ENCODE results near the gene NDUFV3.
"Not testable (repeated sequence)": the region's sequence is repeated elsewhere in the genome, so short reads cannot be mapped to it uniquely, and the experiment has no call there.

The NDUFV3 gene

GRCh38 chr21:42937960-42938605 lies 45.0 kb downstream of the NDUFV3 start:
- no peak for DNase-seq

DNA sequence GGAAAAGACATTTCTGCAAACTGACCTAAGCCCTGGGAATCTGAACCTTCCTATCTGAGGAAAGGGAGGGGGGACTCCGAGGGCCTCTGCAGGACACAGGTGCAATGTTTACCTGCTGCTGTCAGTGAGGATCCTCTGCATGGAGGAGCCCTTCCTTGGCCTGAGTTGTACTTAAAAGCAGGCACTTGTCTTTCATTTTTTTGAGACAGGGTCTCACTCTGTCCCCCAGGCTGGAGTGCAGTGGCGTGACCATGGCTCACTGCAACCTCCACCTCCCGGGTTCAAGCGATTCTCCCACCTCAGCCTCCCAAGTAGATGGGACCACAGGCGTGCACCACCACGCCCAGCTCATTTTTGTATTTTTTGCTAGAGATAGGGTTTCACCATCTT lies 45.5 kb downstream of the NDUFV3 start:
- DNase-seq: not testable (repeated sequence)

DNA sequence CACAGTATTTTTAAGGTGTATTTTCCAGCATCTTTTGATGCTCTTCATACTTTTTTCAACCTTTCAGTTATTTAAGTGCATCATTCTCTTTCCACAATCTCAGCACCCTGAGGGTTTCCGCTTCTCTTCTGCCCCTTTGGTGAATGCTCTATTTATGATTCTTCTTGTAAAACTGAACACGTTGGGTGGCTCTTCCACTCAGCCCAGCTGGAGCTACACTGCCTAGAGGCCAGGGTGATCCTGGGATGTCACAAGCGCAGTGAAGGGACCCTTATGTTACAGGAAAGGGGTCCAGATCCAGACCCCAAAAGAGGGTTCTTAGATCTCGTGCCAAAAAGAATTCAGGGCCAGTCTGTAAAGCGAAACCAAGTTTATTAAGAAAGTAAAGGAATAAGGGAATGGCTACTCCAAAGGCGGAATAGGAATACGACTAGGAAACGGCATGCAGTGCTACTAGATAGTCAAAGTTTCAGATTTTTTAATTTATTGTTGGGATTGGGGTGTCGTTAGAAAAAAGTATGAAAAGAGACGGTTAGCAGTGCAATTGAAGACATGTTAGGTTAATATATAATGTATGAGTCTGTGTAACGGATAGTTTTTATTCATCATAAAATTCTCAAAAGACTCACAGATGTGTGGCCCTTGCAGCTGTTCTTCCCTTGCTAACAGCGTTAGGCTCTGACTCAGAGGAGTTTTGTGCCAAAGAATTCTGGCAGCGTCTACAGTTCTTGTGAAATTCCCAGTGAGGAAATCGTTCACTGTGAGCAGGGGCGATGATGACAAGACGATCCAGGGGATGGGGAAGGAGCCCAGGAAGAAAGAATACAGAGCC lies 46.7 kb downstream of the NDUFV3 start:
- DNase-seq: peak; percentile 3

DNA sequence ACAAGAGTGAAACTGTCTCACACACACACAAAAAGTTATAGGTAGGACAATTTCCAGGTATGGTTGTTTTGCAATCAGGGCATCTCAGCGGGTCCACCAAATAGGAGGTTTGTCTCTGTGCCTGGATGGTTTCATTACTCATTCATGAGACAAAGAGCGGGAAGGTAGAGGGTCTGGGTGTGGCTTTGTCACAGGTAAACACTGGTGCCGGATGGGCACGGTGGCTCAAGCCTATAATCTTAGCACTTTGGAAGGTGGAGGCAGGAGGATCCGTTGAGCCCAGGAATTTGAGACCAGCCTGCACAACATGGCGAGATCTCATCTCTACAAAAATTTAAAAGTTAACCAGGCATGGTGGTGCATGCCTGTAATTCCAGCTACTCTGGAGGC lies 48.6 kb downstream of the NDUFV3 start:
- DNase-seq: no peak

DNA sequence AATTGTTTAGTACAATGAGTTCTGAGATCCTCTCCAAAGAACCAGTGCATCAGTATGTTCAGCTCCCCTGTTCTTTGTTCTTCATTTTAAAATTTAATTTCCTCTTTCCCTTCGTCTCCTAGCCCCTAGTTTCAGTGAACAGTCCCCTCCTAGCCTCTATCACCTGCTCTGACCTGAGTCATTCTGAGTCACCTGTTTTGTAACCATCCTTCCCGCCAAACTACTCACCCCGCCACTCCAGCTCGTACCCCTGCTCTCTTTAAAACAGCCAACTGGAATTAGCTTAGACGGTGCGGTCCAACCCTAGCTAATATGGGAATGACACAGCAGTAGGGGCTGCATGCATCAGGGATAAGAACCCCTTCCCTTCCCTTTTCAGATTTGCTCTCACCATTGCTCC lies 49.1 kb downstream of the NDUFV3 start:
- DNase-seq: no peak

GRCh38 chr21:42949094-42949755 lies 56.1 kb downstream of the NDUFV3 start:
- DNase-seq: not testable (repeated sequence)

DNA sequence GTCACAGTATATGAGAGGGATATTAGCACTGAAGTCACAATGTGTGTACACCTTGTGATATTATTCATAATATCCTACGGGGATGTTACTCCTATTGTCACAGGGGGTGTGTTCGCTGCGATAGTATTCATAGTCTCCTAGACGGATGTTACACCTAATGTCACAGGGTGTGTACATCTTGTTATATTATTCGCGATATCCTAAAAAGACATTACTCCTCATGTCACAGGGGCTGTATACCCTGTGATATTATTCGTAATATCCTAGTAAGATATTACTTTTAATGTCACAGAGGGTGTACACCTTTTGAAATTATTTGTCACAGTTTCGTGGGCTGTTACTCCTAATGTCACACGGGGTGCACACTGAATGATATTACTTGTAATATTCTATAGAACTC lies 58.1 kb downstream of the NDUFV3 start:
- DNase-seq: not testable (repeated sequence)

DNA sequence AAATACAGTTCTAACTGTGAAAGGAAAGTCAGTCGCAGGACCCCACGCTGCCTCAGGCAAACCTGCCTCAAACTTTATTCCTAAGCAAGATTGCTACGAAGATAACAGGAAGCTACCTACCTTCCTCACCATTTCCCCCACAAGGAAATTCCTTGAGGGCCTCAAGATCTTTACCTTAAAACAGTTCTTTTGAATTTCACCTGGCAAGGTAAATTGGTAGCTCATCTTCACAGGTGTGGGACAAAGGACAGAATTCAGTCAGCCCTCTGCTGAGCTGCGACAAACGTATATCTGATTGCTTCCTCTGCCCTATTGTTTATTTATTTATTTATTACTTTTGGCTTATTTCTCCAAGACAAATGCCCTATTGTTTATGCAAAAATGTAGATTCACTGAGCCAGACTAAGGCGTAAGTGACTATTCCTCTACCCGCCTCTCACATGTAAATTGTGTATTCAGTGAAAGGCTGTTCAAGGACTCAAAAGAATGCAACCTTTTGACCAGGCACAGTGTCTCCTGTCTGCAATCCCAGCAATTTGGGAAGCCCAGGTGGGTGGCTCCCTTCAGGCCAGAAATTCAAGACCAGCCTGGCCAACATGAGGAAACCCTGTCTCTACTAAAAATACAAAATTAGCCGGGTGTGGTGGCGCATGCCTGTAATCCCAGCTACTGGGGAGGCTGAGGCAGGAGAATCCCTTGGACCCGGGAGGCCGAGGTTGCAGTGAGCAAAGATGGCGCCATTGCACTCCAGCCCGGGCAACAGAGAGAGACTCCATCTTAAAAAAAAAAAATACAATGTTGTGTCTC lies 63.9 kb downstream of the NDUFV3 start:
- no peak for DNase-seq

GRCh38 chr21:42958122-42958521 lies 65.0 kb downstream of the NDUFV3 start:
- DNase-seq: not testable (repeated sequence)

DNA sequence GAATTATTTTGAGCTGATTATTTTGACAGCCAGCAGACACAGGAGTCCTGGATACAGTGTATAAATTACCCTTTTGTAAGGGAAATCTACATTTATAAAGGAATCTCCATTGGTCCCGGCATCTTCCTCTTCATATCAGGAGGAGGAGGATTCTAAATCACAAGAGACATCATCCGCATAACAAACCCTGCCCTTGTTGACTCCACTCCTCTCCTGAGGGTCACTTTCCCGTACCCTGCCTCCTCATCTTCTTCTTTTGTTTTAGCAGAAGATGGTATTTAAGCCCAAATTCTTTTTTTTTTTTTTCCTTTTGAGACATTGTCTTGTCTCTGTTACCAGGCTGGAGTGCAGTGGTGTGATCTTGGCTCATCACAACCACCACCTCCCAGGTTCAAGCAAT lies 66.6 kb downstream of the NDUFV3 start:
- DNase-seq: no peak

DNA sequence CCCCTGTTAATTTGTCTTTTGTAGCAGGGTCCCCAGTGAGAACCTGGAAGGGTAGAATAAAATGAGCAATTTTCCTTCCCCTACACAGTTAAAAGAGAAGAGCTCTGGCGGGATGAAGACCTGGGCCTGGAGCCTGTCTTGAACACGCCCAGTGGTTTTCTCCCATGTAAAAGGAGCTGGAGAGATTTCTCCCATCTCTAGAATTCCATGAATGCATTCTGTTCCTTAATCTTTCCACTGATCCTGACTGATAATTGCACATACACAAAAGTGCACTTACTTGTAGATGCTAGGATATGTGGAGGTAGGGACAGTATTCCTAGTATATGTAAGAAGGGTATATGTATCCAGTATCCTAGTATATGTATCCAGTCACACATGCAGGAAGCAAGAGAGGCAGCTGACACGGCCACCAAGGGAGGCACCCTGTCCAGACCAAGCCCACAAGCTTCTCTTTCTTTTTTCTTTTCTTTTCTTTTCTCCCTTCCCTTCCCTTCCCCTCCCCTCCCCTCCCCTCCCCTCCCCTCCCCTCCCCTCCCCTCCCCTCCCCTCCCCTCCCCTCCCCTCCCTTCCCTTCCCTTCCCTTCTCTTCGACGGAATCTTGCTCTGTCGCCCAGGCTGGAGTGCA lies 69.4 kb downstream of the NDUFV3 start:
- DNase-seq: no peak

Data from DMS79 (cell line).